ENCODE measurements around the gene GREM2.

The GREM2 gene

GRCh38 chr1:240515505-240515904, 96.5 kb downstream of the GREM2 start:
- TF ChIP-seq CTCF (IDR thresholded peaks at IDR 0.05; ENCODE audit: extremely low read depth, insufficient read depth, missing control alignments) = no peak
- in situ Hi-C loops (cut with MboI; ENCODE audit: low pct_unique_long_range_greater_than_20kb, low sequenced_read_pairs, unreplicated experiment) = no loop called here
- DNase-seq (ENCODE audit: low spot score) = no peak

GRCh38 chr1:240511789-240512188, 100.2 kb downstream of the GREM2 start:
- no peak for DNase-seq (ENCODE audit: low spot score)
- TF ChIP-seq CTCF (IDR thresholded peaks at IDR 0.05; ENCODE audit: extremely low read depth, insufficient read depth, missing control alignments) = no peak
- in situ Hi-C loops (cut with MboI; ENCODE audit: low pct_unique_long_range_greater_than_20kb, low sequenced_read_pairs, unreplicated experiment) = no loop called here

GRCh38 chr1:240508950-240509349, 103.0 kb downstream of the GREM2 start:
- in situ Hi-C loops (cut with MboI; ENCODE audit: low pct_unique_long_range_greater_than_20kb, low sequenced_read_pairs, unreplicated experiment) = no loop called here
- DNase-seq (ENCODE audit: low spot score) = no peak
- no peak for TF ChIP-seq CTCF (IDR thresholded peaks at IDR 0.05; ENCODE audit: extremely low read depth, insufficient read depth, missing control alignments)

GRCh38 chr1:240508201-240508600, 103.8 kb downstream of the GREM2 start:
- no peak for TF ChIP-seq CTCF (IDR thresholded peaks at IDR 0.05; ENCODE audit: extremely low read depth, insufficient read depth, missing control alignments)
- in situ Hi-C loops (cut with MboI; ENCODE audit: low pct_unique_long_range_greater_than_20kb, low sequenced_read_pairs, unreplicated experiment) = no loop called here
- no peak for DNase-seq (ENCODE audit: low spot score)

- DNase-seq (ENCODE audit: low spot score) = no peak
- TF ChIP-seq CTCF (IDR thresholded peaks at IDR 0.05; ENCODE audit: extremely low read depth, insufficient read depth, missing control alignments) = no peak
- in situ Hi-C loops (cut with MboI; ENCODE audit: low pct_unique_long_range_greater_than_20kb, low sequenced_read_pairs, unreplicated experiment) = no loop called here
Measured at GRCh38 chr1:240506176-240506575, 105.8 kb downstream of the GREM2 start.

GRCh38 chr1:240503558-240503957, 108.4 kb downstream of the GREM2 start:
- no peak for TF ChIP-seq CTCF (IDR thresholded peaks at IDR 0.05; ENCODE audit: extremely low read depth, insufficient read depth, missing control alignments)
- no peak for DNase-seq (ENCODE audit: low spot score)
- in situ Hi-C loops (cut with MboI; ENCODE audit: low pct_unique_long_range_greater_than_20kb, low sequenced_read_pairs, unreplicated experiment) = no loop called here

- DNase-seq (ENCODE audit: low spot score) = no peak
- in situ Hi-C loops (cut with MboI; ENCODE audit: low pct_unique_long_range_greater_than_20kb, low sequenced_read_pairs, unreplicated experiment) = no loop called here
- TF ChIP-seq CTCF (IDR thresholded peaks at IDR 0.05; ENCODE audit: extremely low read depth, insufficient read depth, missing control alignments) = no peak
Measured at GRCh38 chr1:240503036-240503435, 108.9 kb downstream of the GREM2 start.

All from GM13977 (cell line).